ENCODE results near the gene RAI1.
A peak's percentile ranks its signal among the peaks of the same experiment; 100 is the strongest.

The RAI1 gene

GRCh38 chr17:17820046-17820445, 138.8 kb downstream of the RAI1 start:
- no peak for DNase-seq

GRCh38 chr17:17820463-17821158, 139.4 kb downstream of the RAI1 start:
- DNase-seq = no peak

GRCh38 chr17:17822189-17822588, 140.9 kb downstream of the RAI1 start:
- DNase-seq = no peak

GRCh38 chr17:17822616-17823015, 141.4 kb downstream of the RAI1 start:
- DNase-seq = no peak

GRCh38 chr17:17823433-17824118, 142.3 kb downstream of the RAI1 start:
- DNase-seq = peak; percentile 71

- no peak for DNase-seq
Observed at GRCh38 chr17:17824119-17824782, 143.0 kb downstream of the RAI1 start.

GRCh38 chr17:17824783-17825614, 143.7 kb downstream of the RAI1 start:
- no peak for DNase-seq

- DNase-seq = no peak
Observed at GRCh38 chr17:17826342-17826713, 145.1 kb downstream of the RAI1 start.

GRCh38 chr17:17826942-17827785, 145.9 kb downstream of the RAI1 start:
- no peak for DNase-seq

GRCh38 chr17:17827826-17828621, 146.8 kb downstream of the RAI1 start:
- no peak for DNase-seq

GRCh38 chr17:17830269-17830567, 149.0 kb downstream of the RAI1 start:
- no peak for DNase-seq

- no peak for DNase-seq
Observed at GRCh38 chr17:17830740-17831207, 149.5 kb downstream of the RAI1 start.

- no peak for DNase-seq
Observed at GRCh38 chr17:17831208-17832031, 150.2 kb downstream of the RAI1 start.

GRCh38 chr17:17832032-17832363, 150.7 kb downstream of the RAI1 start:
- no peak for DNase-seq

- no peak for DNase-seq
Observed at GRCh38 chr17:17833658-17834357, 152.6 kb downstream of the RAI1 start.

GRCh38 chr17:17834974-17835373, 153.7 kb downstream of the RAI1 start:
- DNase-seq = no peak

- no peak for DNase-seq
Observed at GRCh38 chr17:17835415-17836249, 154.4 kb downstream of the RAI1 start.

GRCh38 chr17:17836250-17836817, 155.1 kb downstream of the RAI1 start:
- peak; percentile 97 for DNase-seq

All from stimulated activated CD4-positive, alpha-beta T cell treated with anti-CD3 and anti-CD28 coated beads, Interleukin-4, amount 100 ng/mL, for 1 hour (primary cell).